Placental epithelial cell (primary cell): ENCODE measurements around the gene KTN1. TPM values are rescaled to one million over a fixed set of nuclear protein-coding genes. Genes with fewer than 3 reads are reported as not detected.

ENCODE experiments used
- small RNA-seq: library from RNA; depleted of rRNA; stranded (forward); fragments of <200 nt; gene quantifications from one replicate; pipeline ENCODE3, GENCODE V24; 2012
- total RNA-seq: library from RNA; depleted of rRNA; stranded (reverse); fragments of >200 nt; gene quantifications from 2 replicates; pipeline ENCODE4 v1.2.3, GENCODE V29; 2012

The KTN1 gene
- total RNA-seq = 70.7 and 82.9 TPM in 2 replicates

GRCh38 chr14:55579724-55580469, at the start of gene KTN1:
Gene KTN1, plus strand, starts transcription at chr14:55580207. Its CDS starts 31,842 bp downstream, at chr14:55612049.

Small RNAs within 50 kb of the gene (small RNA-seq; reads per million reads assigned to genes)
- not detected for gene RF00019

Other genes starting within 250 kb of the KTN1 start
- gene ATG14, start 168.4 kb upstream of the KTN1 start, total RNA-seq = 11.1 and 14.5 TPM in 2 replicates
- not detected in 2 replicates for gene TBPL2, start 139.6 kb upstream of the KTN1 start, total RNA-seq